OCI-M2 (cell line): ENCODE measurements around the gene IDH3A.

Experiments used
- DNase-seq: peaks from one replicate; lab custom pipeline; 2025; ENCODE audit not compliant: unreplicated experiment; lab: John Stamatoyannopoulos, UW

Gene IDH3A

DNA sequence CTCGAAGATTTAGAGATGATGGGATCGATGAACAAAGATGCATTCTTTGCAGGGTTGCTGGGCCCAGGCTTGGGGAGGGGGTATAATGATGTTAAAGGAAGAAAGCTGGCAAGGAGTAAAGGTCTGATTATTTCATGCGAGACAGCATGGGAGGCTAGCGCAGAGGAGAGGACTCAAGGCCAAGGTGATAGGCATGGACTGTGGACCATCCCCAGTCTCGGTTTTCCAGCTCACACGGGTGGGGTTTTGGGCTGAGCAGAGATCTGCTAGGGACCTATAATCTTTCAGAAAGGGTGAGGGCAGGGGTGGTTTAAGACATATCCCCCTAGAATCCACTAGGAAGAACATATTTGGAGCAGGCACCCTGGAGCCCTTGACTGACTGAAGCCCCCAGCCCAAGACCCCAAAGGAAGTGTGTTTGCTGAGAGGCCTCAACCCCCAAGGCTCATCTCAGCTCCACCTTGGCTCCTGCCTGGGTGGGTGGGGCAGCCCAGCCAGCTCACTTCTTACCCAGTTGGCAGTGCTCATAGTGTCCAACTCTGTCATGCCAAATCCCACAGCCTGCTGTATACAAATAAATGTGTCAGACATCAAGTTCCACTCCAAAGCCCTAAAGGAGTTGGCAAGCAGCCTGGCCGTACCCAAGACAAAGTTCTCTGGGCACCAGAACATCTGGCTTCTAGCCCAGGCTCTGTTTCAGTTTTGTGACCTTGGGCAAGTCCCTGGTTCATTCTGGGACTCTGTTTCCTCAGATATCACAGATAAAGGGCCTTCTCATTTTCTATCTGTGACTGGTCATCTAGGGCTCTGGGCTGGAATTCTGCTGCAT, 67.3 kb downstream of the IDH3A start:
- DNase-seq, result no peak

DNA sequence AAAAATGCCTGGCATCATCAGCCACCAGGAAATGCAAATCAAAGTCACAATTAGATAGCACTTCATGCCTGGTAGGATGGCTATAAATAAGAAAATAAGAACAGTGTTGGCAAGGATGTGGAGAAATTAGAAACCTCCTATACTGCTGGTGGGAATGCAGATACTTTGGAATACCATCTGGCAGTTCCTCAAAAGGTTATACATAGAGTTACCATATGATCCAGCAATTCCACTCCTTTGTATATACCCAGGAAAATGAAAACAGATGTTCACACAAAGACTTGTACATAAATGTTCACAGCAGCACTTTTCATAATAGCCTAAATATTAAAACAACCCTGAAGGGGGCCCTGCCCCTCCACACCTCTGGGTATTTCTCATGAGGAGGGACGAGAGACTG, 71.6 kb downstream of the IDH3A start:
- no peak for DNase-seq
